ENCODE results near the gene PPP3R2. TPM values are rescaled to one million over a fixed set of nuclear protein-coding genes. Genes with fewer than 3 reads are reported as not detected.
"Not testable (repeated sequence)": the region's sequence is repeated elsewhere in the genome, so short reads cannot be mapped to it uniquely, and the experiment has no call there.

Gene PPP3R2
- total RNA-seq, 1 donor from 2014 or later, result not detected

DNA sequence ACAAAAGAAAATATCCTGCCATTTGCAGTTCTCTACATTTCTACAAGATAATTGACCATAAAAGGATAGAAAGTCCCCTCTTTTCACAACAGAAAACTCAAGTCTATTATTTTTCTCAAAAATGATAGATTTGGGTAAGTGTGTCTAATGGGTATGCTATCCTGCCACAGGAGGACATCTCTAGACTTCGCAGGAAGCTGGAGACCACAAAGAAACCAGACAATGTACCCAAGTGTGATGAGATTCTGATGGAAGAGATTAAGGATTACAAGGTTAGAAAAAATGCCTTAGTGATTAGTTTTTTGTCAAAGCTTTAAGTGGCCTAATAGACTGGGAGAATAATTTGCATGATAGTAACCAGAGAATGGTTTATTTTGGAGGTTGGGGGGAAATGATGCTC, 33.0 kb downstream of the PPP3R2 start:
- ATAC-seq (no peak), DNase-seq (ENCODE audit: missing footprints) (no peak)
- intact Hi-C loops (cut with DNase I), result no loop called here

DNA sequence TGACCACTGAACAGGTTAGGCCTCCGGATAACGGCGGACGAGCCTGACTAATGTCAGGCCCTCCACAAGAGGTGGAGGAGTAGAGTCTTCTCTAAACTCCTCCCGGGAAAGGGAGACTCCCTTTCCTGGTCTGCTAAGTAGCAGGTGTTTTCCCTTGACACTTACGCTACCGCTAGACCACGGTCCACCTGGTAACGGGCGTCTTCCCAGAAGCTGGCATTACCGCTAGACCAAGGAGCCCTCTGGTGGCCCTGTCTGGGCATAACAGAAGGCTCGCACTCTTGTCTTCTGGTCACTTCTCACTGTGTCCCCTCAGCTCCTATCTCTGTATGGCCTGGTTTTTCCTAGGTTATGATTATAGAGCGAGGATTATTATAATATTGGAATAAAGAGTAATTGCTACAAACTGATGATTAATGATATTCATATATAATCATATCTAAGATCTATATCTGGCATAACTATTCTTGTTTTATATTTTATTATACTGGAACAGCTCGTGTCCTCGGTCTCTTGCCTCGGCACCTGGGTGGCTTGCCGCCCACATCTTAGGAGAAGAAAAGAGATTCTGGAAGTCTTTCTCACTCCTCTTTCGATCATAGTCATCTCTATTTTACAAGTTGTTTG, 45.2 kb downstream of the PPP3R2 start:
- DNase-seq (ENCODE audit: missing footprints); ATAC-seq; intact Hi-C loops (cut with DNase I): not testable (repeated sequence)

DNA sequence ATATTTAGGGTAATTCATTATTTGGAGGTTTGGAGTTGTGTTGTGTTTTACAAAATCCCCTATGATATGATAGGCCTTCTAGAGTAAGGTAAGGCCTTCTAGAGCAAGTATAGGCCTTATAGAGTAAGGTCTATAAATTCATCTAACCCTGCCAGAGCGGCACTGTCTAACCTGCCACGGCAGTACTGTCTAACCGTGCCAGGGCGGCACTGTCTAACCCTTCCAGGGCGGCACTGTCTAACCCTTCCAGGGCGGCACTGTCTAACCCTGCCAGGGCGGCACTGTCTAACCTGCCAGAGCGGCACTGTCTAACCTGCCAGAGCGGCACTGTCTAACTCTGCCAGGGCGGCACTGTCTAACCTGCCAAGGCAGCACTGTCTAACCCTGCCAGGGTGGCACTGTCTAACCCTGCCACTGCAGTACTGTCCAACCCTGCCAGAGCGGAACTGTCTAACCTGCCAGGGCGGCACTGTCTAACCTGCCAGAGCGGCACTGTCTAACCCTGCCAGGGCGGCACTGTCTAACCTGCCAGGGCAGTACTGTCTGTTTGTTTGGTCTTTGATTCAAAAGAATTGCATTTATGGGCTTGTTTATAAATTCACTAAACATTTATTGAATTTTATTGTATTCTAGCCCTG, 51.6 kb downstream of the PPP3R2 start:
- no peak for DNase-seq (ENCODE audit: missing footprints)
- intact Hi-C loops (cut with DNase I), result no loop called here
- ATAC-seq, result no peak

Other genes with a start within 250 kb of the PPP3R2 start
- not detected for gene BAAT, start 210.0 kb downstream of the PPP3R2 start, total RNA-seq
- gene MRPL50, start 196.4 kb downstream of the PPP3R2 start, total RNA-seq, result 16.5 TPM
- 15.2 TPM for gene ZNF189, start 196.1 kb downstream of the PPP3R2 start, total RNA-seq
- gene ALDOB, start 159.2 kb downstream of the PPP3R2 start, total RNA-seq, result 0.43 TPM
- 48.3 TPM for gene RNF20, start 61.1 kb downstream of the PPP3R2 start, total RNA-seq
- 0.92 TPM for gene GRIN3A, start 143.7 kb upstream of the PPP3R2 start, total RNA-seq

Data from Right ventricle myocardium inferior (tissue), 1 donor.